OCI-LY7 (cell line): ENCODE results near the gene TNXB. TPM values are rescaled to one million over a fixed set of nuclear protein-coding genes. Genes with fewer than 3 reads are reported as not detected.

Experiments
- BruUV-seq: library from RNA; stranded (reverse); fragments of 400-500 nt; replicated peaks from 2 replicates; lab custom pipeline; 2021; lab: Mats Ljungman, UMichigan
- CTCF ChIA-PET: fragments of 300-600 bp; sonication (Branson Sonifier 250); formaldehyde crosslinking; loops from one replicate; lab custom pipeline; 2022; ENCODE audit warnings: antibody characterized with exemption; ENCODE audit not compliant: unreplicated experiment; lab: Charles Lee
- POLR2A ChIA-PET: fragments of 300-600 bp; sonication (Branson Sonifier 250); formaldehyde crosslinking; loops from one replicate; lab custom pipeline; 2022; ENCODE audit warnings: antibody characterized with exemption; lab: Charles Lee
- DNase-seq: peaks from one replicate; pipeline ENCODE4 v3.0.0-alpha.2; 2015; ENCODE audit warnings: low spot score
- H2AFZ ChIP-seq: fragments of 200-600 bp; sonication (generic), shearing (Covaris generic); 2 replicates; pipeline ENCODE4 v1.6.1; 2014; ENCODE audit warnings: mild to moderate bottlenecking, antibody characterized with exemption, low read length, moderate library complexity
- H3K27ac ChIP-seq: fragments of 200-600 bp; sonication (generic); 2 replicates; pipeline ENCODE4 v1.5.1; 2014; ENCODE audit warnings: mixed run types, low read depth, mild to moderate bottlenecking, moderate library complexity, low read length, inconsistent platforms; ENCODE audit not compliant: poor library complexity, severe bottlenecking
- H3K36me3 ChIP-seq: fragments of 200-600 bp; sonication (generic); 2 replicates; pipeline ENCODE4 v1.6.1; 2014; ENCODE audit warnings: mild to moderate bottlenecking, antibody characterized with exemption, low read length, moderate library complexity, mixed read lengths; ENCODE audit not compliant: insufficient read depth
- H3K4me1 ChIP-seq: fragments of 200-600 bp; sonication (generic); 2 replicates; pipeline ENCODE4 v1.5.1; 2014; ENCODE audit warnings: mild to moderate bottlenecking, low read length; ENCODE audit not compliant: insufficient read depth, poor library complexity, severe bottlenecking
- H3K4me2 ChIP-seq: fragments of 200-600 bp; sonication (generic); 2 replicates; pipeline ENCODE4 v1.6.1; 2014; ENCODE audit warnings: mild to moderate bottlenecking, low read length
- H3K4me3 ChIP-seq: fragments of 200-600 bp; sonication (generic); 2 replicates; pipeline ENCODE4 v1.5.1; 2014; ENCODE audit warnings: mild to moderate bottlenecking, low read depth, low read length; ENCODE audit not compliant: poor library complexity, severe bottlenecking
- H3K79me2 ChIP-seq: fragments of 200-600 bp; sonication (generic); 2 replicates; pipeline ENCODE4 v1.6.1; 2016; ENCODE audit warnings: low read depth, mild to moderate bottlenecking, low read length, moderate library complexity, mixed read lengths; ENCODE audit not compliant: insufficient read depth
- H3K9me2 ChIP-seq: fragments of 200-600 bp; sonication (generic); 2 replicates; pipeline ENCODE4 v1.6.1; 2016; ENCODE audit warnings: mild to moderate bottlenecking, low read length, mixed read lengths; ENCODE audit not compliant: insufficient read depth
- H3K9me3 ChIP-seq: fragments of 200-600 bp; sonication (generic); 2 replicates; pipeline ENCODE4 v1.6.1; 2014; ENCODE audit warnings: mild to moderate bottlenecking, mixed run types, low read length, mixed read lengths
- H4K20me1 ChIP-seq: fragments of 200-600 bp; sonication (generic); 2 replicates; pipeline ENCODE4 v1.6.1; 2014; ENCODE audit warnings: mild to moderate bottlenecking, antibody characterized with exemption, low read length, moderate library complexity, mixed read lengths; ENCODE audit not compliant: insufficient read depth
- CTCF ChIP-seq: fragments of 200-600 bp; sonication (generic); conservative IDR thresholded peaks from 2 replicates; pipeline ENCODE4 v1.5.1; 2014; ENCODE audit warnings: mild to moderate bottlenecking, antibody characterized with exemption, low read length, moderate library complexity, mixed read lengths
- EZH2phosphoT487 ChIP-seq: fragments of 200-600 bp; sonication (generic); IDR thresholded peaks from 2 replicates; pipeline ENCODE4 v1.6.1; 2018; ENCODE audit warnings: low read depth, borderline replicate concordance, mild to moderate bottlenecking, mixed run types, antibody characterized with exemption, low read length, moderate library complexity, mixed read lengths
- intact Hi-C: fragments of 100-400 bp; cut with micrococcal nuclease; formaldehyde crosslinking; loops from one replicate; pipeline ENCODE4 v1.10.0; 2022; ENCODE audit not compliant: unreplicated experiment
- total RNA-seq, 2 experiments: library from RNA; depleted of rRNA in 1 of 2; stranded (reverse); fragments of >200 nt in 1 of 2; shearing (Covaris generic) in 1 of 2; gene quantifications; 2 replicates each; pipeline ENCODE4 v1.2.3, GENCODE V29; 2014 to 2022

Gene TNXB
- total RNA-seq, 2 experiments from 2014 or later, result 1.7 to 9.2 TPM

- Histone ChIP-seq H3K4me3 (no peak overlapping the region), H3K4me1 (no peaks in the 10 kb centered on the region), H3K9me2 (no peaks in the 10 kb centered on the region), H4K20me1 (no peaks in the 10 kb centered on the region), H3K27ac (no peak overlapping the region), H2AFZ (no peak overlapping the region), H3K4me2 (no peak overlapping the region), H3K36me3 (no peaks in the 10 kb centered on the region), H3K9me3 (no peaks in the 10 kb centered on the region), H3K79me2 (no peaks in the 10 kb centered on the region)
- no peak for DNase-seq
- TF ChIP-seq EZH2phosphoT487 (no peak), CTCF (no peak)
- CTCF ChIA-PET, result no interaction called here
- no TSS peak for BruUV-seq
- POLR2A ChIA-PET, result no interaction called here
- intact Hi-C loops, result no loop called here
These were observed 32.8 kb downstream of the TNXB start for GRCh38 chr6:32076321-32076809.

DNA sequence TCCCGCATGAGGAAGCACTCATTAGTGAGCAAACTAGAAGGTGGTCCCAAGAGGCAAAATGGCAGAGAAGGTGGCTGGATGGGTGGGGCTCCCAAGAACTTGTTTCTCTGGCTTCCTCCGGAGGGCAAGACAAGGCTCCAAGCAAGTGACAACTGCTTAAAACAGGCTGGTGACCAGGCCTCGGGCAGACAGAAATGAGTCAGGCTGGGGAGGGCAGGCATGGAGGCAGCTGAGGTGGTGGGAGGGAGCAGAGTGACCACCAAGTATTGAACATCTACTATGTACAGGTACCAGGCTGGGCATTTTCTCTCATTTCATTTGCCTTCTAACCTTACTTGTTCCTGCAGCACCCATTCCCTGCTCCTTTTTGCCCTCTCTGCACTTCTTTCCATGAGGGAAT, 33.4 kb downstream of the TNXB start:
- H3K4me1 ChIP-seq, result no peaks in the 10 kb centered on the region
- no peaks in the 10 kb centered on the region for H3K9me3 ChIP-seq
- H3K4me2 ChIP-seq, result no peak overlapping the region
- H3K9me2 ChIP-seq, result no peaks in the 10 kb centered on the region
- H3K79me2 ChIP-seq, result no peaks in the 10 kb centered on the region
- ChIA-PET CTCF (no interaction called here), POLR2A (no interaction called here)
- H3K36me3 ChIP-seq, result no peaks in the 10 kb centered on the region
- no peaks in the 10 kb centered on the region for H4K20me1 ChIP-seq
- intact Hi-C loops, result no loop called here
- BruUV-seq, result no TSS peak
- no peak overlapping the region for H3K4me3 ChIP-seq
- H2AFZ ChIP-seq, result no peak overlapping the region
- no peak for DNase-seq
- TF ChIP-seq EZH2phosphoT487 (no peak), CTCF (no peak)
- no peak overlapping the region for H3K27ac ChIP-seq

DNA sequence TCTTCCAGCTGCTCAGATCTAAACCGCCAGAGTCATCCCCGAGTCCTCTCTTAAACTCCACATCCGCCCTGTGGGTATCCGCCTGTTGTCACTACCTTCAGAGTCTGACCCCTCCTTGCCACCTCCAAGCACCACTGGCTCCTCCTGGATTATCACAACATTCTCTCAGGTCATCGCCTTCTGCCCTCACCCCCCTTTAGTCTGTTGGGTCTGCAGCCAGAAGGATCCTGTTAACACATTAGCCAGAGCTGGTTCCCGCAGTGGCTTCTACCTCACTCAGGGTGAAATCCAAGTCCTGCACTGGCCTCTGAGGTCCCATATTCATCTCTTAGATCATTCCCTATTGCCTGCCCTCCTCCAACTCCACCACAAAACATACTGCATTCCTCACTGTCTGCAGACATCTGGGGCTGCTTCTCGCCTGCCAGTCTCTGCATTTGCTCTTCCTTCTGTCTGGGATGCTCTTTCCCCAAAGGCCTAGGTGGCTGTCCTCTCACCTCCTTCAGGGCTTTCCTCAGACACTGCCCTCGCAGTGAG, 34.1 kb downstream of the TNXB start:
- ChIA-PET POLR2A (interaction anchor here (0.6 to 0.9 kb wide), 3 partner anchors 43 to 391 kb away, joined by 3 read pairs; no protein-coding TSS in a partner anchor), CTCF (no interaction called here)

More for the DNA sequence above, 34.1 kb downstream of the TNXB start:
- BruUV-seq, result no TSS peak
- no peak overlapping the region for H2AFZ ChIP-seq
- no peak overlapping the region for H3K4me2 ChIP-seq
- no peaks in the 10 kb centered on the region for H4K20me1 ChIP-seq
- intact Hi-C loops, result no loop called here
- no peaks in the 10 kb centered on the region for H3K79me2 ChIP-seq
- H3K9me2 ChIP-seq, result no peaks in the 10 kb centered on the region
- no peak for DNase-seq
- H3K9me3 ChIP-seq, result no peaks in the 10 kb centered on the region
- H3K4me1 ChIP-seq, result no peaks in the 10 kb centered on the region
- TF ChIP-seq CTCF (no peak), EZH2phosphoT487 (no peak)
- no peak overlapping the region for H3K4me3 ChIP-seq
- no peak overlapping the region for H3K27ac ChIP-seq
- no peaks in the 10 kb centered on the region for H3K36me3 ChIP-seq
